NCI-H2227 (cell line): ENCODE results near the gene FMN2.
"Not testable (repeated sequence)": the region's sequence is repeated elsewhere in the genome, so short reads cannot be mapped to it uniquely, and the experiment has no call there.

Source experiments
- DNase-seq: peaks from one replicate; lab custom pipeline; 2025; ENCODE audit not compliant: unreplicated experiment; lab: John Stamatoyannopoulos, UW

FMN2 gene

DNA sequence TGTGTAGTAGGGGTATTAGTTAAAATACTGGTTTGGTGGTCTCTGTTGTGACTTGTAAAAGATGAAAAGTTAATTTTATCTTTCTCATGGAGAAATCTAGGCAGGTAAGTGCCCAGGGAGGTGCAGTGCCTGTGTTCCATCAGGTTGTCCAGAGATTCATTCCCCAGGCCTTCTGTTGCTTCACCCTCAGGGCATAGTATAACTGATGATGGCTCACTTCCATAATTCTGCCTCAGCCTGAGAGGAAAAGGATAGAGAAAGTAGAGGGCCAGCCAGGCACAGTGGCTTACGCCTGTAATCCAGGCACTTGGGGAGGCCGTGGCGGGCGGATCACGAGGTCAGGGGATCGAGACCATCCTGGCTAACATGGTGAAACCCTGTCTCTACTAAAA lies 153.9 kb downstream of the FMN2 start:
- DNase-seq = no peak

GRCh38 chr1:240247899-240248298 lies 156.2 kb downstream of the FMN2 start:
- no peak for DNase-seq

DNA sequence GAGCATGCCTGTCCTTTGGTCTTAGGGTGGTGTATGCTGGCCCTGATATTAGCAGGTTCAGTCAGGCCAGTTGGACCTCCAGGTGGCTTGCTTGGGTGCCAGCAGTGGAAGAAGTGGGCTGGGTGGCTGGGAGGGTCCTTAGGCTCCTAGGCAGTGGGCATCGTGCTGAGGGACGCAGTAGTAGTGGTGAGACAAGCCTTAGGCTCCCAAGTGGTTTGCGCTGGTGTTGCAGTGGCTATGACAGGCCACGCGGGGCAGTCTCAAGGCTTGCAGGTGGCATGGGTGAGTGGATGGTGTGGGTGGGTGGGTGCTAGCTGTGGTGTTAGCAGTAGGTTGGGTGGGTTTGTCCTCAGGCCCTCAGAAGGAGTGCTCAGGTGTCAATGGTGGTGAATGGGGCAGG lies 162.3 kb downstream of the FMN2 start:
- no peak for DNase-seq

GRCh38 chr1:240254778-240255291 lies 163.2 kb downstream of the FMN2 start:
- DNase-seq = no peak

GRCh38 chr1:240255922-240256321 lies 164.2 kb downstream of the FMN2 start:
- no peak for DNase-seq

- DNase-seq = no peak
These were observed 165.3 kb downstream of the FMN2 start for GRCh38 chr1:240256836-240257503.

- DNase-seq = no peak
These were observed 167.2 kb downstream of the FMN2 start for GRCh38 chr1:240258910-240259309.

DNA sequence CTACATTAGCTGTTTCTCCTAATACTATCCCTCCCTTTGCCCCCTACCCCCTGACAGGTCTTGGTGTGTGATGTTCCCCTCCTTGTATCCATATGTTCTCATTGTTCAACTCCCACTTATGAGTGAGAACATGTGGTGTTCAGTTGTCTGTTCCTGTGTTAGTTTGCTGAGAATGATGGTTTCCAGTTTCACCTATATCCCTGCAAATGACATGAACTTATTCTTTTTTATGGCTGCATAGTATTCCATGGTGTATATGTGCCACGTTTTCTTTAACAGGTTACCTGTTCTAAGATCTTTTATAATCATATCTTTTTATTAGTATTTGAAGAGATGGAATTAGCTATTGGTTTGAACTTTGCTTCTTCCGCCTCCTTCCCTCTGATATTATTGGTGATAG lies 172.8 kb downstream of the FMN2 start:
- DNase-seq = not testable (repeated sequence)

GRCh38 chr1:240271081-240271480 lies 179.4 kb downstream of the FMN2 start:
- DNase-seq = no peak

DNA sequence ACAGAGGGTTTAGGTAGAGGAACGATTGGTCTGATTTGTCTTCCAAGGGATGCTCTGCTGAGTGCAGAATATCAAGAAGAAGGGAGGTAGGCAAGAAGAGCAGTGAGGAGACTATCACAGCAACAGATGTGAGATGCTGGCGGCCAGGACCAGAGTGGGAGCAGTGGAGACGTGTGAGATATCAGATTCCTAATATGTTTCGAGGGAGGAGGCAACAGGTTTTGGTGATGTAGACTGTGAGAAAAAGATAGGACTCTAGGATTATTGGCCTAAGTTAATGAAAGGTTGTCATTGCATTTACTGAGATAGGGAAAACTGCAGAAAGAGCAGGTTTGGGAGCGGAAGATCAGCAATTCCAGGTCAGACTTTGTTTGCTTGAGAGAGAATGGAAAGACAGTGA lies 182.9 kb downstream of the FMN2 start:
- no peak for DNase-seq

GRCh38 chr1:240275219-240275618 lies 183.5 kb downstream of the FMN2 start:
- not testable (repeated sequence) for DNase-seq

DNA sequence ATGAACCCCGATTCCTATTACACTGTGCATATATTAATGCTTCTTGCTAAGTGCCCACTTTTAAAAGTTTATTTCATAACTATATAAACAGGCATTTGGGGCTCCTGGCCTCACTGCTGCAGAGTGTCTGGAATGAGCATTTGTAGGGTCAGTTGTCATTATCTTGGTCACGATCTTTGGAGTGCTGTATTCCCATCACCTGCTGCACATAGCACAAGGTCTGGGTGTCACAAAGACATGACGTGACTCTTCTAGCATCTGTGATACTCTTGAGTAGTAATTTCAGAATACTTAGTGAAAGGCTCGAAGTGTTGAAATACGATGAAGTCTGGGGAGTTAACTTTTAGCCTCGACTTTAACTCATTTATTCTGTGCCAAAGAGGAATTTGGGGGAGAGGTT lies 186.4 kb downstream of the FMN2 start:
- no peak for DNase-seq

GRCh38 chr1:240280560-240281322 lies 189.1 kb downstream of the FMN2 start:
- DNase-seq = no peak

- DNase-seq = no peak
These were observed 190.6 kb downstream of the FMN2 start for GRCh38 chr1:240282061-240282830.

DNA sequence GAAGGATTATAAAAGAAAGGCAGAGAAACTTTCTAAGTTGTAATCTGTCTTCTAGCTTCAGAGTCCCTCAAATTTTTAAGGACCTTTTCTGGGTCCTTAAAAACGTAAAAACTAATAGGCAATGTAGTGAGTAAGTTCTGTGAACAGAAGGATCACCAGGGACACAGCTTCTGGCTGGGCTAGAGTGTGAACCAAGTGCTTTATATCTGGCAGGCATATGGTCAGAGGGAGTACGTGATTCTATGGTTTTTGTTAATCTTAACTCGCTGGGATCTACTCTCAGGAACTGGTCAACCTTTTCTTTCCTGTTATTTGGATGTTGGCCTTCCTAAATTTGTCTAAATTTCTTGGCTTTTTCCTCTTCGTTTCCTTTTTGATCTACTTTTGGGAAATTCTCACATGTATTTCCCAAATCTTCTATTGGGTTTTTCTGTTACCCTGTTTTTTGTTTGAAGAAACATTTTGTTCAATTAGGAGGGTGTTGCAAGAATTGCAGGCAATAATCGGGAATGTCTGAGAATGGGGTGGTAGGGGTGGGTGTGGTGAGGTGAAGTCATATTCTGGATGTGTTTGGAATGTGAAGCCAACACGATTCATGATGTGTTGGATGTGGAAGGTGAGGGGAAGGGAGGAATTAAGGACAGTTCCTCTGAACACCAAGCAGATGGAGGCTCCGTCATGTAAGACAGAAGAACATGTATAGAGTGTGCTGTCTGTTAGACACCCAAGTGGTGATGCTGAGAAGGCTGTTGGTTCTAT lies 193.2 kb downstream of the FMN2 start:
- DNase-seq = no peak

DNA sequence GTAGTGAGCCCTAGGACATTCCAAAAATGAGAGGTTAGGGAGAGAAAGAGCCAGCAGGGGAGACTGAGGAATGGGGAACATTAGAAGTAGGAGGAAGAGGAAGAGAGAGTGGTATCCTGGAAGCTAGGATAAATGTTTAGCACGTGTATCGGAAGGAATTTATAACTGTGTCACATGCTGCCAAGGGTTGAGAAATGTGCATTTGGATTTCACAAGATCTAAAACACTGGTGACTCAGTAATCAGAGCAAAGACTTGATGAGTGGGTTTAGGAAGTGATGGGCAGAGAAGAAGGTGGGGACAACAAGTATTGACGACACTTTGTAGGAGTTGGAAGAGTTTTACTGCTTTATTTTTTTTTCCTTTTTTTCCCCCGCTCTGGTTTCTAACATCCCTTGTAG lies 193.9 kb downstream of the FMN2 start:
- DNase-seq = no peak

DNA sequence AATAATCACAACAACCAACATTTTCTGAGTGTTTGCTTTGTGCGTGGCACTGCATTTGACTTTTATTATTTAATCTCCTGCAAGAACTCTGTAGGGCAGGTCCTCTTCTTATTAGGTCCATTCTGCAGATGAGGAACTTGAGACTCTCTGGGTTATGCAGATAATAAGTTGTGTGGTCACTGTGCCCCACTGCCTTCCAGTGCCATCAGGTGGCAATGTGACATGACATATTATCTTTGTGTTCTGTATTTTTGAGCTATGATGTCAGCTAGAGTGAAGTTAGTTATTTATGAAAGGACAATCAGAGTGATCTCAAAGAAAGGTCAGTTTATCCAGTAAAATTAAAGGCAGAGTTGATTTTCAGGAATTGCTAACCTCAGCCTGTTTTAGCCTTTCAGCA lies 196.0 kb downstream of the FMN2 start:
- no peak for DNase-seq

- no peak for DNase-seq
These were observed 202.0 kb downstream of the FMN2 start for GRCh38 chr1:240293706-240294105.

DNA sequence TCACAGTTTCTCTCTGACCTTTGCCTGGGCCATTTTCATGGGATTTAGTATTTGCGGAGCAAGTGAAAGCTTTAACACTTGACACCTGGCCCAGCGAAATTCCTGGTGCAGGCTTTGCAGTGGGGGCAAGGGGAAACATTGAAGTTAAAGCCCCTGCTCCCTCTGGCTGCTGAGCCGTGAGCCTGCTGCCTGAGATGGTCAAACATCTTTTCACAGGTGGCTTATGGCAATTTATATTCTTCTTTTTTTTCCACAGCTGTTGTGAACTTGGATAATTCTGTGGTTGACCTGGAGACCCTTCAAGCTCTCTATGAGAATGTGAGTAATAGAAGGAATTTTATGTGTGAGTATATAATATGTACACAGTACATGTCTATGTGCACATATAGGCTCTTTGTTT lies 202.9 kb downstream of the FMN2 start:
- DNase-seq = no peak

DNA sequence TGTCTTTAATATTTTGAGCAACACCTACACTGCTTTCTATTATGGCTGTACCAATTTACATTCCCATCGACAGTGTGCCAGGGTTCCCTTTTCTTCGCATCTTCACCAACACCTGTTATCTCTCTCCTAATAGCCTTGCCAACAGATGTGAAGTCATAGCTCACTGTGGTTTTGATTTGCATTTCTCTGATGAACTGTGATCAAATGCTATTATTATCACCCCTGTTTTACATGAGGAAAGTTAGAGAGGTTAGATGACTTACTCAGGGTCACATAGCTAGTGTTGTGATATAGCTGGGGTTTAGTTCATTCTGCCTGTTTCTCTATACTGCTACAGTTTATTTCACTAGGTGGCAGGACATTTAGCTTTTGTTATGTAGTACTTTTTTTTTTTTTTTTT lies 204.1 kb downstream of the FMN2 start:
- no peak for DNase-seq

DNA sequence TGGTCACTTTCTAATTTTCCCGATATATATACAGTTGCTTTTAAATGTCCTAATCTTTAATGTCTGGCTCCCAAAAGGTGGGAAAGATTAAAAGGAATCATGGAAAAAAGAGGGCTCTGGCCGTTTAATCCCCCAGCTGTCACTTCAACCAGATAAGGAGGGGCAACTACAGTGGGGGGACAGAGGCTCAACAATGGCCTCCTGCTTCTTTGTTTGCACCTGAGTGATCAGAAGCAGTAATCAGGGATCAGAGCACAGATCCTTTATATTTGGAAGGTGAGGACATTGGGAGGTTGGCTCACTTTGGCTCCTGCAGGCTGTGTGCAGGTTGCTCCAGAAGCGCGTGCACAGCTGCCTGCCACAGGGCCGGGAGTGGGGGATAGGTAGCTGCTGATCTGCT lies 212.8 kb downstream of the FMN2 start:
- DNase-seq = no peak
